Skeletal muscle cell (primary cell): ENCODE measurements around the gene SYNPO2.

Source experiments
- DNase-seq: peaks from one replicate; pipeline ENCODE4 v3.0.0-alpha.2; 2010; ENCODE audit warnings: low read depth
- H3K4me3 ChIP-seq: 2 replicates; pipeline ENCODE4 v1.5.1; 2011; ENCODE audit warnings: low read depth, mild to moderate bottlenecking, control low read depth, low read length, moderate library complexity

SYNPO2 gene

DNA sequence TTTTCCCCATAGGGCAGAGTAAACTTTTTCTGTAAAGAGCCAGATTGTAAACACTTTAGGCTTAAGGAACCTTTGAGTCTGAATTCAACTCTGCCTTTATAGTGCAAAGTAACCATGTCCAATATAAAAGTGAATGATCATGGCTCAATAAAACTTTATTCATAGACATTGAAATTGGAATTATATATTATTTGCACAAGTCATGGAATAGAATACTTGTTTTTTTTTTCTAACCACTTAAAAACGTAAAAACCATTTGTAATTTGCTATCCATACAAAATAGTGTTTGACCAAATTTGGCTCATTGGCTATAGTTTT, 192.8 kb downstream of the SYNPO2 start:
- H3K4me3 ChIP-seq = no peak overlapping the region
- no peak for DNase-seq

- DNase-seq = no peak
Measured at GRCh38 chr4:119081943-119082342, 193.3 kb downstream of the SYNPO2 start.

GRCh38 chr4:119082661-119083060, 194.0 kb downstream of the SYNPO2 start:
- no peak for DNase-seq
- no peak overlapping the region for H3K4me3 ChIP-seq

More at GRCh38 chr4:119081943-119082342, 193.3 kb downstream of the SYNPO2 start:
- no peak overlapping the region for H3K4me3 ChIP-seq

DNA sequence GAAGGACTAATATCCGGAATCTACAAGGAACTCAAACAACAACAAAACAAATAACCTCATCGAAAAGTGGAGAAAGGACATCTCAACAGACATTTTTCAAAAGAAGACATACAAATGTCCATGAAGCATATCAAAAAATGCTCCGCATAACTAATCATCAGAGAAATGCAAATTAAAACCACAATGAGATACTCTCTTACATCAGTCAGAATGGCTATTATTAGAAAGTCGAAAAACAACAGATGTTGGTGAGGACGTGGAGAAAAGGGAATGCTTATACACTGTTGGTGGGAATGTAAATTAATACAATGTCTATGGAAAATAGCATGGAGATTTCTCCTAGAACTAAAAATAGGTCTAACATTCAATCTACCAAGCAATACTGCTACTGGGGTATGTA, 195.9 kb downstream of the SYNPO2 start:
- DNase-seq = no peak
- H3K4me3 ChIP-seq = no peak overlapping the region

- H3K4me3 ChIP-seq = no peak overlapping the region
- DNase-seq = no peak
Measured at GRCh38 chr4:119087121-119087520, 198.5 kb downstream of the SYNPO2 start.

- H3K4me3 ChIP-seq = no peak overlapping the region
- DNase-seq = no peak
Measured at GRCh38 chr4:119087656-119088055, 199.0 kb downstream of the SYNPO2 start.

DNA sequence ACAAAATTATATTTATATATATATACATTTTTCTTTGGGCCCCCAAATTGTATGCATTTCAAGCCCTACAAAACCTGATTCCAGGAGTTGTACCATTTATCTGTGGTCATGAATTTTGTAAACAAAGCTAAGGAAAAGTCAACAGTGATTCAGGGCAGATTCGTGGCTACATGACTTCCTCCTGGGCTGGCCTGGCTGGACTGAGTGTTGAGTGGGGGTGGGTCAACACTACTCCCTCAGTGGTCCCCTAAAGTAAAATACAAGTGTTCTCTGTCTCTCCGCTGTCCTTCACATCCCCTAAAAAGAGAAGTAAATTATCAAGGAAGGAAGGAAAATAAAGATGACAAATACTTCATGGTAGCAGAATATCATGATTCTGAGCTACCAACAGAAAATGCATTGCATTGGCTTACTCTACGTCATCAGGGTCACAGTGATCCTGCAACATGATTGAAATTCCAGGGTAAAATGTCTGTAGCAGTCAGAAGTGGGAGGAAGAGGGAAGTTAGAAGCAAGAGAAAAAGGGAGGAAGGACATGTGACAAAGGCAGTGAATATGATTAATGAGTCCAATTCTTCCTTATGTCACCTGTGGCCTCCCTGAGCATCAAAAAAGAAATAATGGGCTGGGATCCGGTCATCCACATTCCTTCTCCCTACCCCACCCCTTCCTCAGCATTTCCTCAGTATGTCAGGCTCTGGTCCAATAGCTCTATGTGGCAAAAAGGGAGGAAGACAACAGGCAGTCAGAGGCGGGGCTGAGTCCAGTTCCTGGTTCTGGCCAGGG, 204.6 kb downstream of the SYNPO2 start:
- no peak overlapping the region for H3K4me3 ChIP-seq
- DNase-seq = no peak

DNA sequence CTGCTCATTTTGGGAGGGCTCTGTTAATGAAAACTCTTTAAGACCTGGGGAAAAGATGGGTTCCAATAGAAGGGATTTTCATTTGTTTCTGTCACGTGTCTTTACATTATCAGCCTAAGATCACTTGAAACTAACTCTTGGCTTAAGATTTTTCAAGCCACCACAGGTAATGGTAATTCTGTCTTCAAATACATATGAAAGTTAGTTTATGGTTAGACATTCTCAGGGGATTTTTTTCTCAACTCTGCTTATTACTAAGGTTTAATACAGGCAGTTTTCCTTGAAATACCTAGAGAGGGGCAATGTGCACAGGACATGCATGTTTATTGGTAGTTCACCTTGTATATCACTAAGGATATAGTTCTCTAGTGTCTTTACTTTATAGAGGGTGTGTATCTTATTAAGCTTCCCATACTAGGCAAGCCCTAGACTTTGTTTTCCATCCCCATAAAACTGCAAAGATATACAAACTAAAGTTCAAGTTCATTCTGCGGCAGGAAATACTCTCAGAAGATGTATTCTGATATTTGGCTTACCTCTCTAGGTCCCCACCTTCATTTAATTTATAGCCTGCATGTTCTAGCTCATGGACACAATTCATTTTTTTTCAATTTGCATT, 208.7 kb downstream of the SYNPO2 start:
- no peak for DNase-seq
- no peak overlapping the region for H3K4me3 ChIP-seq

GRCh38 chr4:119098306-119098705, 209.7 kb downstream of the SYNPO2 start:
- DNase-seq = no peak
- no peak overlapping the region for H3K4me3 ChIP-seq

DNA sequence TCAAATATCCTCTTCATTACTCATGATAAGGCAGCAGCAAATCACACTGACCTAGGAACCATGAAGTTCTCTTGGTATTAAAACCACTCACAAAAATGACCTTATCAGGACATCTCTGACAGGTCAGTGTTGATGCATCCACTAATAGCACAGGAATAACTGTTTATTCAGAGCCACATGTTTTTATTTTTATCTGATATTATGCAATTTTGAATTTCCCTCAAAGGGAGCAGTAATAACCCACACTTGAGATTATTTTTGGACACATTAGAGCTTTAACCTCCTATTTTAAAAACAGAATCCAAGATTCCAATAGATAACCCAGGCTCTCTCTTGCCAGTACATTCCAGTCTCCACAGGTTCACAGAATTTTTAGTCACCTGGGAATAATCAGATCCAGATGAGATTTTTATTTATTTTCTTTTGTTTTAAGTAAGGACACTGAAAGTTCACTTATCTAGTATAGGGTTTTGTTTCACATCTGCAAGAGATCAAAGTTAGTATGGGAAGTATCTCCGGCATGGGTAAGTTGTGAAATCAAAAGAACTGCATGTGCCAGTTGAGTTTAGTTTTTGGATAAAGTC, 210.7 kb downstream of the SYNPO2 start:
- H3K4me3 ChIP-seq = no peak overlapping the region
- peak; percentile 61 for DNase-seq

DNA sequence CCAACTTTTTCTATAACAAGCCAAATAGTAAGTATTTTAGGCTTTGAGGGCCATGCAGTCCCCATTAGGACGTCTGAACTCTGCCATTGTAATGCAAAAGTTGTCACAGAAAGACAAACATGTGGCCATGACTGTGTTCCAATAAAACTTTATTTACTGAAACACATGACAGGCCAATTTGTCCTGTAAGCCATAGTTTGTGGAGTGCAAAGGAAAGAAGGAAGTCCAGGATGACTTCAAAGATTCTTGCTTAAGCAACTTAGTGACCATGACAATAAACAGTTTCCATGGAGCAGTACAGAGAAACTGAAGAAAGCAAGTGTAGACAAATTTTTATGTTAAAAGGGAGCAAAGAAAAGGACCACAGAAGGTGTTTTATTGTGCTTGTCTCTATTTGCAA, 212.0 kb downstream of the SYNPO2 start:
- DNase-seq = no peak
- H3K4me3 ChIP-seq = no peak overlapping the region

DNA sequence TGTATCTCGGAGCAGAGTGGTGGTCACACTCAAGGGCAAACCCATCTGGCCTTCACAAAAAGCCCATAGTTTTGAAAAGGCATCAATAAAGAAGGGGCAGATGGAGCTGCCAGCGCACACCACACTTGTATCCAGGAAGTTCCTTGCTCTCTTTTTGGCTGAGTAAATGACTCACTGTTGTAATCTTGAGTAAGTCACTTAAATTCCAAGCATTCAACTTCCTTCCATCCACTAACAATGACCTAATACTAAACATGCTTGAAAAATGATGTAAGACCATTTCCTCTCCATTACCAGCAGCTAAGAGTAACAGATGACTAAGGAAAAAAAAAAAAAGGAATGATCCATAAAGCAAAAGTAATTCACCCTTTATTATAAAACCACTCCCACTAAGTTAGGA, 214.6 kb downstream of the SYNPO2 start:
- DNase-seq = peak; percentile 98

GRCh38 chr4:119104644-119105273, 216.1 kb downstream of the SYNPO2 start:
- no peak for DNase-seq
- H3K4me3 ChIP-seq = no peak overlapping the region

More for the DNA sequence above, 214.6 kb downstream of the SYNPO2 start:
- H3K4me3 ChIP-seq = no peak overlapping the region

- DNase-seq = no peak
- H3K4me3 ChIP-seq = no peak overlapping the region
Measured at GRCh38 chr4:119105605-119106004, 217.0 kb downstream of the SYNPO2 start.

GRCh38 chr4:119106036-119107000, 217.7 kb downstream of the SYNPO2 start:
- DNase-seq = no peak

GRCh38 chr4:119110121-119110520, 221.5 kb downstream of the SYNPO2 start:
- no peak overlapping the region for H3K4me3 ChIP-seq
- no peak for DNase-seq

More at GRCh38 chr4:119106036-119107000, 217.7 kb downstream of the SYNPO2 start:
- no peak overlapping the region for H3K4me3 ChIP-seq
